Type B pancreatic cell (in vitro differentiated cells): ENCODE data around the gene RASSF8. TPM values are rescaled to one million over a fixed set of nuclear protein-coding genes. Genes with fewer than 3 reads are reported as not detected.

Source experiments
- DNase-seq: peaks from one replicate; pipeline ENCODE4 v3.0.0; 2021; ENCODE audit warnings: mixed read lengths; ENCODE audit not compliant: unreplicated experiment; ENCODE audit errors: extremely low spot score
- H3K27ac Mint-ChIP-seq: 2 replicates; pipeline ENCODE4 v1.8.0; 2021; ENCODE audit warnings: mild to moderate bottlenecking, mixed read lengths
- H3K27me3 Mint-ChIP-seq: 2 replicates; pipeline ENCODE4 v1.8.0; 2021; ENCODE audit warnings: mixed read lengths
- H3K36me3 Mint-ChIP-seq: 2 replicates; pipeline ENCODE4 v1.8.0; 2021; ENCODE audit warnings: mixed read lengths
- H3K4me1 Mint-ChIP-seq: one replicate; pipeline ENCODE4 v1.8.0; 2021; ENCODE audit warnings: mixed read lengths; ENCODE audit not compliant: unreplicated experiment
- H3K4me3 Mint-ChIP-seq: 2 replicates; pipeline ENCODE4 v1.8.0; 2021; ENCODE audit warnings: mild to moderate bottlenecking, mixed read lengths
- H3K9me3 Mint-ChIP-seq: 2 replicates; pipeline ENCODE4 v1.8.0; 2021; ENCODE audit warnings: mixed read lengths
- CTCF ChIP-seq: fragments of 200-600 bp; sonication (generic); conservative IDR thresholded peaks from 2 replicates; pipeline ENCODE4 v1.5.0; 2021; ENCODE audit warnings: antibody characterized with exemption, mild to moderate bottlenecking
- total RNA-seq: library from RNA; stranded (reverse); gene quantifications from 2 replicates; pipeline ENCODE4 v1.2.1, GENCODE V29; 2021; ENCODE audit warnings: low replicate concordance

The RASSF8 gene
- total RNA-seq, 1 donor from 2014 or later, result 46.3 TPM

- no peak for DNase-seq
- Mint-ChIP-seq H3K4me1 (no peaks in the 10 kb centered on the region), H3K27ac (peak overlapping the region; percentile 89), H3K4me3 (no peak overlapping the region), H3K27me3 (no peaks in the 10 kb centered on the region), H3K36me3 (peaks cover 25% of the 10 kb centered on the region), H3K9me3 (peaks cover 11% of the 10 kb centered on the region)
- TF ChIP-seq CTCF, result no peak
Measured at GRCh38 chr12:25950329-25951115, 8.0 kb upstream of the RASSF8 start.

- Mint-ChIP-seq H3K9me3 (no peaks in the 10 kb centered on the region), H3K4me3 (peak overlapping the region; percentile 89), H3K27me3 (peaks cover 3% of the 10 kb centered on the region), H3K4me1 (peaks cover 12% of the 10 kb centered on the region), H3K27ac (peak overlapping the region; percentile 89), H3K36me3 (peaks cover 30% of the 10 kb centered on the region)
- TF ChIP-seq CTCF, result no peak
- no peak for DNase-seq
Measured at GRCh38 chr12:25957793-25958427, 572 bp upstream of the RASSF8 start.

GRCh38 chr12:25959071-25959961, 834 bp downstream of the RASSF8 start:
- H3K36me3 Mint-ChIP-seq, result peaks cover 37% of the 10 kb centered on the region
- H3K4me1 Mint-ChIP-seq, result peaks cover 12% of the 10 kb centered on the region
- H3K27me3 Mint-ChIP-seq, result peaks cover 3% of the 10 kb centered on the region
- no peaks in the 10 kb centered on the region for H3K9me3 Mint-ChIP-seq
- H3K27ac Mint-ChIP-seq, result peak overlapping the region; percentile 94
- H3K4me3 Mint-ChIP-seq, result peak overlapping the region; percentile 96
- peak; percentile 9 for TF ChIP-seq CTCF
- no peak for DNase-seq

GRCh38 chr12:25960143-25960542, 1.7 kb downstream of the RASSF8 start:
- Mint-ChIP-seq H3K4me1 (peaks cover 12% of the 10 kb centered on the region), H3K4me3 (peak overlapping the region; percentile 96), H3K36me3 (peaks cover 33% of the 10 kb centered on the region), H3K9me3 (no peaks in the 10 kb centered on the region), H3K27ac (peak overlapping the region; percentile 94), H3K27me3 (peaks cover 3% of the 10 kb centered on the region)
- no peak for TF ChIP-seq CTCF
- no peak for DNase-seq

GRCh38 chr12:25960961-25961360, 2.5 kb downstream of the RASSF8 start:
- no peak for DNase-seq
- no peak for TF ChIP-seq CTCF
- H3K4me1 Mint-ChIP-seq, result peaks cover 12% of the 10 kb centered on the region
- peaks cover 30% of the 10 kb centered on the region for H3K36me3 Mint-ChIP-seq
- peak overlapping the region; percentile 96 for H3K4me3 Mint-ChIP-seq
- H3K9me3 Mint-ChIP-seq, result no peaks in the 10 kb centered on the region
- peaks cover 3% of the 10 kb centered on the region for H3K27me3 Mint-ChIP-seq
- no peak overlapping the region for H3K27ac Mint-ChIP-seq
